Measurements from ENCODE around the gene AP3M1. TPM values are rescaled to one million over a fixed set of nuclear protein-coding genes. Genes with fewer than 3 reads are reported as not detected.

The AP3M1 gene
- total RNA-seq, 2 donors from 2014 or later = 29.7 to 39.7 TPM

DNA sequence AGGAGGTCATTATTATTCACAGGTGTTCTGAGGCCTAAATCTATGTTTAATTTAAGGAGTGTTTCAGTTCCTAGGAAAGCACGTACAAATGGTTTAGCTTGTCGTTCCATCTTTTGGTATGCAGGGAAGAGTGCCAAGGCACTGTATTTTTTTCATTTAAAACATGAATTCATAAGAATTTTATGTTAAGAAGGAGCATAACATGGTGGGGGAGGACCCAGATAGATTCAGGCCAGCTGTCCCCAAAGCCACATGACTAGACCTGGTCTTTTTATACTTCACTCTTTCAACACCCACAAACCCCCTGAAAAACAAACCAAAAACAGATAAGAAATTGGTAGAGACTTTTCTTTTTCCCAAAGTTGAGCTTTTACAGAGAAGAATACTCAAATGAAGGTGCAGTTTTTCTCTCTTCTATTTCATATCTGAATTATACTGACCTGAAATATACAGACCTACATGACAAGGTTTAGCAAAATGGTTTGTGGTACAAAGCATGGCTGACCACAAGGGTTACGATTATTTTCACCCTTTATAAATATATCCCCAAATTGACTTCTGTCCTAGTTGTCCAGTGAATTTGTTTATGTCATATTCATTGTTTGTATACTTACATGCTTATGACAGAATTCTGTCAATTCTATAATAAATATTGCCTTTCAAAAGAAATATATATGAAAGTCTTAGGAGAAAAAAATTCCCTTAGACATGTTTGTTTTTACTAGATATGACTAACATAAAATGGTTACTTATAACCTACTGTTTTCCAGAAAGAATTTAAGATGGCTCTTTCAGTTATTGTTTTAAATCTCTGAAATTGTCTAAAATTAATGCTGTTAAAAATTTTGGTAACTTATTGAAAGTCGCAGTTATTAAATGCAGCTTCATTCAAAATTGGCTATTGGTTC, 71.3 kb downstream of the AP3M1 start:
- peaks cover 0 to 9% of the 10 kb centered on the region in 2 donors for H3K36me3 Mint-ChIP-seq
- DNase-seq (ENCODE audit: low spot score in 2 of 2) (no peak), ATAC-seq (no peak)
- H3K9me3 Mint-ChIP-seq = no peaks in the 10 kb centered on the region
- peak overlapping the region in 1 of 2 donors; percentile 26 for H3K27ac Mint-ChIP-seq

- DNase-seq (ENCODE audit: low spot score in 2 of 2) (peak in 1 of 2 donors; percentile 27), ATAC-seq (peak; percentile 86 to 94)
- Mint-ChIP-seq H3K9me3 (no peaks in the 10 kb centered on the region), H3K36me3 (peaks cover 0 to 9% of the 10 kb centered on the region in 2 donors), H3K27ac (no peak overlapping the region)
Measured at GRCh38 chr10:74078037-74078436, 72.6 kb downstream of the AP3M1 start.

DNA sequence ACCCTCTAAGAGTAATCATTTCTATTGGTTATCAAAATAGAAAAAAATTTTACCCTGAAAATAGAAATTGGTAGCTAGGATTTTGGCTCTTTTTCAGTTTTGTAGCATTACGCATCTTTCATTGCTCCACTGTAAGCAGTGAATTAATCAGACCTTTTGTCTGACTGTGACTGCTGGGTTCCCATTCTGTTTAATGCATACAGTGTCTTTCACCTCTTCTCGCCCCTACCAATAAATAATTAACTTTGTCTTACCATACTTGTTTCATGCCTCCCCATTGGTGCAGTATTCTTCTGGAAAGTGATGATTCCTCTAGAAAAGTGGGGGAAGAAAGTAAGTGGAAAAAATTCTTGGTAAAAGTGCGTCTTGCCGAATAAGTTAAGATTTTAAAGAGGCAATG, 73.2 kb downstream of the AP3M1 start:
- ATAC-seq (no peak), DNase-seq (ENCODE audit: low spot score in 2 of 2) (no peak)
- no peaks in the 10 kb centered on the region for H3K9me3 Mint-ChIP-seq
- no peak overlapping the region for H3K27ac Mint-ChIP-seq
- H3K36me3 Mint-ChIP-seq = peaks cover 0 to 9% of the 10 kb centered on the region in 2 donors

- H3K9me3 Mint-ChIP-seq = no peaks in the 10 kb centered on the region
- ATAC-seq (no peak), DNase-seq (ENCODE audit: low spot score in 2 of 2) (no peak)
- no peak overlapping the region for H3K27ac Mint-ChIP-seq
- peaks cover 0 to 9% of the 10 kb centered on the region in 2 donors for H3K36me3 Mint-ChIP-seq
Measured at GRCh38 chr10:74076961-74077360, 73.7 kb downstream of the AP3M1 start.

GRCh38 chr10:74075906-74076305, 74.7 kb downstream of the AP3M1 start:
- H3K36me3 Mint-ChIP-seq = peaks cover 0 to 9% of the 10 kb centered on the region in 2 donors
- no peak for DNase-seq (ENCODE audit: low spot score in 2 of 2)
- no peaks in the 10 kb centered on the region for H3K9me3 Mint-ChIP-seq
- H3K27ac Mint-ChIP-seq = no peak overlapping the region
- ATAC-seq = no peak

DNA sequence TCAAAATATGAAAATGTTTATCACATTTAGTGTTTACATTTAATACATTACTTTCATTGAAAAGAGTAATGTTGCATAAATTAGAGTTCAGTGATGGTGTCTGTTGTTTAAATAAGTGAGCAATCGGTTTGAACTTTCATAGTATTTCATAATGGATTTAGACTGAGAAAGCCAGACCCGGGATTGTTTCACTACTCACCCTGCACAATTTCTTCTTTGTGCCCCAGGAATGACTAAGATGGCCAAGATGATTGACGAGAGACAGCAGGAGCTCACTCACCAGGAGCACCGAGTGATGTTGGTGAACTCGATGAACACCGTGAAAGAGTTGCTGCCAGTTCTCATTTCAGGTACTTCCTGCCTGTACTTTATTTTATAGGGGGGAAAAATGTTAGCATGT, 78.1 kb downstream of the AP3M1 start:
- peaks cover 0 to 9% of the 10 kb centered on the region in 2 donors for H3K36me3 Mint-ChIP-seq
- DNase-seq (ENCODE audit: low spot score in 2 of 2) (no peak), ATAC-seq (no peak)
- H3K27ac Mint-ChIP-seq = no peak overlapping the region
- no peaks in the 10 kb centered on the region for H3K9me3 Mint-ChIP-seq

DNA sequence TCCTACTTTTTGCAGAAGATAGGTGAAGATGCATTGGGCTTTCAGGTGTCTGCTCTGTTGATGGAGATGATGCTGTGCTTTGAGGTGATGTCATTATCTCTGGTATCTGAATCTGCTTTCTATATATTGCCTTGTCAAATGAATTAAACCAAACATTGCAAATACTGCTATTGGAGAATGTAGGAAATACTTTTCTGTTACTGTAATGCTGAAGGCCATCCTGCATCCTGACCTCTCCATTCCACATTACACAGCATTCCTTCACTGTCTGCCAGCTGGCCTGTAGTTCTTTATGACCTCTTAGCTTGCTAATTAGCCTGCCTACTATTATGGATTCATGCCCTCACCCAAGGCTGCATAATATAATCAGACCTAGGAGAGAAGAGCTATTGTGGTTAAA, 79.5 kb downstream of the AP3M1 start:
- no peaks in the 10 kb centered on the region for H3K9me3 Mint-ChIP-seq
- no peak overlapping the region for H3K27ac Mint-ChIP-seq
- peaks cover 0 to 9% of the 10 kb centered on the region in 2 donors for H3K36me3 Mint-ChIP-seq
- DNase-seq (ENCODE audit: low spot score in 2 of 2) = no peak
- no peak for ATAC-seq

Other genes starting within 250 kb of the AP3M1 start
- gene PLAU, start 239.7 kb downstream of the AP3M1 start, total RNA-seq = under 1 TPM; 0.14 to 0.39 TPM
- 10 to 100 TPM in 1 of 2 donors, 1 to 10 TPM in 1; 9.7 to 15.6 TPM for gene VCL, start 152.7 kb downstream of the AP3M1 start, total RNA-seq
- 10 to 100 TPM; 52.0 to 53.3 TPM for gene ADK, start 393 bp upstream of the AP3M1 start, total RNA-seq